HepG2 (cell line): ENCODE measurements around the gene LRTM2. TPM values are rescaled to one million over a fixed set of nuclear protein-coding genes. Genes with fewer than 3 reads are reported as not detected.
A peak's percentile ranks its signal among the peaks of the same experiment; 100 is the strongest.

Source experiments
- ARID5B ChIP-seq: IDR thresholded peaks from 2 replicates; pipeline ENCODE4 v1.4.0; 2020; ENCODE audit warnings: mild to moderate bottlenecking, missing genetic modification reagents
- BCL6 ChIP-seq: IDR thresholded peaks from 2 replicates; pipeline ENCODE4 v1.6.1; 2016; ENCODE audit warnings: missing genetic modification reagents, missing compliant biosample characterization
- DRAP1 ChIP-seq: IDR thresholded peaks from 2 replicates; pipeline ENCODE4 v1.6.1; 2016; ENCODE audit warnings: missing genetic modification reagents, missing compliant biosample characterization
- FIP1L1 ChIP-seq: fragments of 200-400 bp; formaldehyde crosslinking; IDR thresholded peaks from 2 replicates; pipeline ENCODE4 v1.6.1; 2018; ENCODE audit warnings: low read depth, mild to moderate bottlenecking, low read length, moderate library complexity, borderline replicate concordance; ENCODE audit not compliant: insufficient read depth
- KAT8 ChIP-seq: IDR thresholded peaks from 2 replicates; pipeline ENCODE4 v1.6.1; 2016; ENCODE audit warnings: missing genetic modification reagents, missing compliant biosample characterization
- MAF1 ChIP-seq: sonication (generic); formaldehyde crosslinking; IDR thresholded peaks from 2 replicates; pipeline ENCODE4 v1.5.0; 2020; ENCODE audit warnings: missing genetic modification reagents, borderline replicate concordance
- MED8 ChIP-seq: sonication (generic); formaldehyde crosslinking; IDR thresholded peaks from 2 replicates; pipeline ENCODE4 v1.8.1; 2023; ENCODE audit warnings: mild to moderate bottlenecking, missing genetic modification reagents; ENCODE audit not compliant: insufficient replicate concordance
- MTF2 ChIP-seq: sonication (generic); formaldehyde crosslinking; IDR thresholded peaks from 2 replicates; pipeline ENCODE4 v1.5.0; 2020; ENCODE audit warnings: missing genetic modification reagents, borderline replicate concordance
- NCOA5 ChIP-seq: sonication (generic); formaldehyde crosslinking; IDR thresholded peaks from 2 replicates; pipeline ENCODE4 v1.4.0; 2020; ENCODE audit warnings: missing genetic modification reagents
- NFKB2 ChIP-seq: sonication (generic); formaldehyde crosslinking; IDR thresholded peaks from 2 replicates; pipeline ENCODE4 v1.4.0; 2020; ENCODE audit warnings: missing genetic modification reagents, borderline replicate concordance
- PHB2 ChIP-seq: fragments of 450-650 bp; IDR thresholded peaks from 2 replicates; pipeline ENCODE4 v1.6.1; 2018; ENCODE audit not compliant: partially characterized antibody
- SMARCC2 ChIP-seq: fragments of 450-650 bp; IDR thresholded peaks from 2 replicates; pipeline ENCODE4 v1.6.1; 2017; ENCODE audit warnings: antibody characterized with exemption, mild to moderate bottlenecking
- ZBTB39 ChIP-seq: sonication (generic); formaldehyde crosslinking; IDR thresholded peaks from 2 replicates; pipeline ENCODE4 v1.5.0; 2020; ENCODE audit warnings: missing genetic modification reagents
- ZBTB42 ChIP-seq: sonication (generic); formaldehyde crosslinking; IDR thresholded peaks from 2 replicates; pipeline ENCODE4 v1.5.0; 2020; ENCODE audit warnings: mild to moderate bottlenecking, missing genetic modification reagents
- ZBTB44 ChIP-seq: sonication (generic); formaldehyde crosslinking; IDR thresholded peaks from 2 replicates; pipeline ENCODE4 v1.4.0; 2020; ENCODE audit warnings: missing genetic modification reagents
- ZNF260 ChIP-seq: sonication (generic); formaldehyde crosslinking; IDR thresholded peaks from 2 replicates; pipeline ENCODE4 v1.4.0; 2020; ENCODE audit warnings: missing genetic modification reagents, low read depth, mild to moderate bottlenecking, borderline replicate concordance
- ZNF513 ChIP-seq: sonication (generic); formaldehyde crosslinking; conservative IDR thresholded peaks from 2 replicates; pipeline ENCODE4 v1.5.0; 2020; ENCODE audit warnings: missing genetic modification reagents
- ZNF772 ChIP-seq: sonication (generic); formaldehyde crosslinking; IDR thresholded peaks from 2 replicates; pipeline ENCODE4 v1.5.0; 2020; ENCODE audit warnings: mild to moderate bottlenecking, missing genetic modification reagents
- ZNF891 ChIP-seq: sonication (generic); formaldehyde crosslinking; IDR thresholded peaks from 2 replicates; pipeline ENCODE4 v1.5.0; 2020; ENCODE audit warnings: mild to moderate bottlenecking, missing genetic modification reagents
- ZSCAN22 ChIP-seq: sonication (generic); formaldehyde crosslinking; IDR thresholded peaks from 2 replicates; pipeline ENCODE4 v1.4.0; 2020; ENCODE audit warnings: mild to moderate bottlenecking, missing genetic modification reagents
- polyA plus RNA-seq, 8 experiments: library from polyadenylated mRNA; depleted of rRNA in 3 of 8; stranded (reverse) in 7 of 8; unstranded in 1 of 8; fragments of >200 nt; fragmentation: Illumina TruSeq in 4 of 8; extraction: Trizol in 4 of 8; gene quantifications; 2 replicates each; pipeline versions ENCODE4 v1.2.1 to v1.2.3, GENCODE V29; 2011 to 2016; ENCODE audit warnings: low read depth in 4 of 8, missing spikeins in 1 of 8, mixed read lengths in 1 of 8; ENCODE audit not compliant: insufficient read depth in 1 of 8
- total RNA-seq, 5 experiments: library from RNA; depleted of rRNA; stranded (reverse); fragments of >200 nt; fragmentation: Illumina TruSeq; extraction: Trizol; gene quantifications; 2 replicates each; pipeline ENCODE4 v1.2.3, GENCODE V29; 2016; ENCODE audit warnings: low read depth in 1 of 5

Gene LRTM2
- total and polyA plus RNA-seq, 2 of the 13 experiments (the other 11 are each of a cell fraction or from before 2014, with no cell fraction given): 0.09 TPM; not detected in 1

GRCh38 chr12:1811281-1811947, 9.0 kb upstream of the LRTM2 start (continued):
- no peak for TF ChIP-seq ZBTB44 (CRISPR knock-in tag)
- no peak for TF ChIP-seq MAF1 (CRISPR knock-in tag)
- no peak for TF ChIP-seq ZSCAN22 (CRISPR knock-in tag)
- no peak; the same call in 1 of the 2 replicates for TF ChIP-seq ARID5B
- no peak for TF ChIP-seq FIP1L1
- TF ChIP-seq DRAP1: peak; percentile 71
- no peak for TF ChIP-seq ZNF891 (CRISPR knock-in tag)
- no peak for TF ChIP-seq MED8 (CRISPR knock-in tag)
- no peak for TF ChIP-seq NCOA5 (CRISPR knock-in tag)
- no peak for TF ChIP-seq MTF2
- TF ChIP-seq ZNF513: no peak
- TF ChIP-seq NFKB2 (CRISPR knock-in tag): no peak
- no peak for TF ChIP-seq ZBTB42 (CRISPR knock-in tag)
- TF ChIP-seq PHB2: no peak
- no peak for TF ChIP-seq SMARCC2
- TF ChIP-seq ZNF260 (CRISPR knock-in tag): no peak
- TF ChIP-seq ZNF772 (CRISPR knock-in tag): no peak
- TF ChIP-seq ZBTB39 (CRISPR knock-in tag): no peak
- no peak for TF ChIP-seq BCL6 (CRISPR knock-in tag)
- peak; percentile 62; the same call in 1 of the 2 replicates for TF ChIP-seq KAT8 (CRISPR knock-in tag)
